Endothelial cell of umbilical vein (primary cell): ENCODE data around the gene CACNA1F. TPM values are rescaled to one million over a fixed set of nuclear protein-coding genes. Genes with fewer than 3 reads are reported as not detected.

Experiments used
- BruUV-seq: library from RNA; stranded (reverse); fragments of 400-500 nt; replicated peaks from 2 replicates; lab custom pipeline; 2021; lab: Mats Ljungman, UMichigan
- CTCF ChIA-PET: fragments of 300-600, 350-600 bp; sonication (Branson Sonifier 250); formaldehyde crosslinking; loops from one replicate; lab custom pipeline; 2021; ENCODE audit warnings: antibody characterized with exemption, inconsistent platforms; lab: Charles Lee
- POLR2A ChIA-PET: fragments of 300-600, 350-600 bp; sonication (Branson Sonifier 250); formaldehyde crosslinking; loops from one replicate; lab custom pipeline; 2021; ENCODE audit warnings: antibody characterized with exemption, inconsistent platforms; lab: Charles Lee
- DNase-seq: peaks from one replicate; pipeline ENCODE4 v3.0.0-alpha.2; 2011; ENCODE audit warnings: low read depth, low spot score
- FAIRE-seq: peaks from 2 replicates; lab custom pipeline; 2011; peaks lifted over from hg19 to GRCh38; lab: Jason Lieb, UNC
- H2AFZ ChIP-seq: 2 replicates; pipeline ENCODE4 v1.6.0; 2012; ENCODE audit warnings: low read depth, low read length, control low read depth, inconsistent platforms
- H3K27ac ChIP-seq: 2 replicates; pipeline ENCODE4 v1.5.1; 2011; ENCODE audit warnings: low read depth, mild to moderate bottlenecking, control low read depth, low read length, moderate library complexity; ENCODE audit not compliant: insufficient read depth
- H3K27me3 ChIP-seq, 2 experiments: 2 replicates each; pipeline versions ENCODE4 v1.6.0 to v1.6.1; 2011; ENCODE audit warnings: low read length in 2 of 2, mixed read lengths in 1 of 2; ENCODE audit not compliant: control insufficient read depth in 2 of 2, insufficient read depth in 2 of 2
- H3K36me3 ChIP-seq, 2 experiments: 2 replicates in 1 of 2; 3 replicates in 1 of 2; pipeline ENCODE4 v1.5.1; 2011; ENCODE audit warnings: low read length in 2 of 2, mild to moderate bottlenecking in 1 of 2, moderate library complexity in 1 of 2; ENCODE audit not compliant: control insufficient read depth in 2 of 2, insufficient read depth in 2 of 2; ENCODE audit errors: extremely low read depth in 1 of 2
- H3K4me1 ChIP-seq: 3 replicates; pipeline ENCODE4 v1.5.1; 2011; ENCODE audit warnings: mild to moderate bottlenecking, low read length; ENCODE audit not compliant: control insufficient read depth, insufficient read depth; ENCODE audit errors: extremely low read depth
- H3K4me2 ChIP-seq: 2 replicates; pipeline ENCODE4 v1.6.1; 2011; ENCODE audit warnings: low read length, control low read depth, mixed read lengths; ENCODE audit not compliant: insufficient read depth
- H3K4me3 ChIP-seq, 3 experiments: fragments of 200-600 bp in 1 of 3; sonication (generic), shearing (Covaris generic) in 1 of 3; replicated peaks in 1 of 3; 2 replicates each; pipeline ENCODE4 v1.5.1; 2011 to 2016; ENCODE audit warnings: control low read depth in 3 of 3, low read length in 3 of 3, mild to moderate bottlenecking in 2 of 3, inconsistent platforms in 1 of 3, low read depth in 1 of 3, moderate library complexity in 1 of 3; ENCODE audit not compliant: insufficient read depth in 1 of 3
- H3K79me2 ChIP-seq: 2 replicates; pipeline ENCODE4 v1.6.0; 2012; ENCODE audit warnings: low read length, inconsistent platforms; ENCODE audit not compliant: control insufficient read depth, insufficient read depth
- H3K9ac ChIP-seq: replicated peaks from 2 replicates; pipeline ENCODE3; 2011; ENCODE audit warnings: low read length, control low read depth; ENCODE audit not compliant: insufficient read depth; ENCODE audit errors: extremely low read depth
- H3K9me1 ChIP-seq: replicated peaks from 3 replicates; pipeline ENCODE4 v1.6.0; 2011; ENCODE audit warnings: mild to moderate bottlenecking, low read length; ENCODE audit not compliant: control insufficient read depth, insufficient read depth; ENCODE audit errors: extremely low read depth
- H3K9me3 ChIP-seq: replicated peaks from 2 replicates; pipeline ENCODE4 v1.5.1; 2012; ENCODE audit warnings: low read length, inconsistent platforms; ENCODE audit not compliant: control insufficient read depth, insufficient read depth
- H4K20me1 ChIP-seq: replicated peaks from 2 replicates; pipeline ENCODE3; 2011; ENCODE audit warnings: mild to moderate bottlenecking, low read length; ENCODE audit not compliant: control insufficient read depth, insufficient read depth; ENCODE audit errors: extremely low read depth
- EZH2 ChIP-seq: IDR thresholded peaks from 2 replicates; pipeline ENCODE4 v1.6.1; 2012; ENCODE audit warnings: borderline replicate concordance, low read depth, mild to moderate bottlenecking, moderate library complexity, low read length, inconsistent platforms; ENCODE audit not compliant: severe bottlenecking
- FOS ChIP-seq: IDR thresholded peaks from 2 replicates; pipeline ENCODE4 v1.6.1; 2011; ENCODE audit warnings: mild to moderate bottlenecking, low read length, moderate library complexity, borderline replicate concordance; ENCODE audit not compliant: insufficient read depth
- GATA2 ChIP-seq: IDR thresholded peaks from 2 replicates; pipeline ENCODE4 v1.7.0; 2011; ENCODE audit warnings: low read depth, mild to moderate bottlenecking, moderate library complexity, mixed read lengths, low read length; ENCODE audit not compliant: insufficient read length, insufficient read depth
- JUN ChIP-seq: IDR thresholded peaks from 2 replicates; pipeline ENCODE4 v1.6.1; 2011; ENCODE audit warnings: borderline replicate concordance, low read depth; ENCODE audit not compliant: insufficient read length, insufficient read depth
- MYC ChIP-seq: IDR thresholded peaks from one replicate; pipeline ENCODE4 v1.6.1; 2011; ENCODE audit warnings: mild to moderate bottlenecking, low read depth, low read length
- POLR2A ChIP-seq: IDR thresholded peaks from 2 replicates; pipeline ENCODE4 v1.6.1; 2012; ENCODE audit warnings: low read depth, mild to moderate bottlenecking, control low read depth, low read length
- POLR2AphosphoS5 ChIP-seq: IDR thresholded peaks from 2 replicates; pipeline ENCODE4 v1.6.1; 2012; ENCODE audit warnings: low read depth, mild to moderate bottlenecking, control low read depth, low read length, moderate library complexity; ENCODE audit not compliant: insufficient read depth
- dilution Hi-C: fragments of 300-500 bp; cut with MboI; formaldehyde crosslinking; loops from one replicate; pipeline ENCODE4 v1.15.0; 2019; ENCODE audit warnings: low sequenced_read_pairs; ENCODE audit not compliant: extremely low pct_ligation_motif_present
- intact Hi-C: fragments of 100-400 bp; cut with micrococcal nuclease; formaldehyde crosslinking; loops from one replicate; pipeline ENCODE4 v1.10.0; 2022
- polyA plus RNA-seq, 4 experiments: library from polyadenylated mRNA; depleted of rRNA in 3 of 4; stranded (reverse) in 3 of 4; unstranded in 1 of 4; fragments of >200 nt; gene quantifications; 2 replicates each; pipeline versions ENCODE4 v1.2.1 to v1.2.3, GENCODE V29; 2011 to 2012; ENCODE audit warnings: missing spikeins in 1 of 4
- total RNA-seq: library from RNA; stranded (reverse); gene quantifications from 2 replicates; pipeline ENCODE4 v1.2.3, GENCODE V29; 2021
- TF ChIP-seq, protein P1 (sequence below): IDR thresholded peaks from 2 replicates; pipeline ENCODE4 v1.6.1; 2011; ENCODE audit not compliant: insufficient read depth, insufficient read length
- TF ChIP-seq, protein P2 (sequence below), 2 donors: IDR thresholded peaks; 1 replicate in 1 of 2; 2 replicates in 1 of 2; pipeline ENCODE4 v1.5.1; 2011; ENCODE audit warnings: low read length in 2 of 2, mild to moderate bottlenecking in 2 of 2, moderate library complexity in 2 of 2, control low read depth in 1 of 2, inconsistent platforms in 1 of 2, low read depth in 1 of 2; ENCODE audit not compliant: insufficient read depth in 1 of 2; ENCODE audit errors: extremely low read depth in 1 of 2

CACNA1F gene
- total and polyA plus RNA-seq, 2 donors (not counting 3 experiments of a cell fraction or from before 2014, with no cell fraction given): not detected

DNA sequence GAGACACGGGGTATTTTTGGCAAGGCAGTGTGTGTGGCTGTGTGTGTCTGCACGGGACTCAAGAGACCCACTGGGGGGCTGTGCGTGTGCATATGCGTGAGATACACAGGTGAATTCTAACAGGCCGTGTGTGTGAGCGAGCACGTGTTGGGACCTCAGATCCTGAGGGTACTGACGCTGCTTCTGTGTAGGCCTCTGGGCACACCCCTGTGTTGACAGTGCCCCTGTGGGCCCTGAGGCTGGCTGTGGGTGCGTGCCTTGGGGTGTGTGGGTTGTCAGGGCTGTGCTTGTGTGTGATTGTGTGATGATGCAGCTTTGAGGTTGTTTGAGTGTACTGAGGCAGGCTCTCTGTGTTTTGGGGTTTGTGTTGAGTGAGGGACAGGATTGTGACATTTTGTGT, 17.4 kb upstream of the CACNA1F start:
- BruUV-seq: no TSS peak
- H3K4me3 ChIP-seq: no peak overlapping the region
- no peak for FAIRE-seq
- H3K36me3 ChIP-seq: peaks cover 0 to 5% of the 10 kb centered on the region in 2 experiments
- no peaks in the 10 kb centered on the region for H3K9me1 ChIP-seq
- H3K9me3 ChIP-seq: no peaks in the 10 kb centered on the region
- no peaks in the 10 kb centered on the region for H3K27me3 ChIP-seq
- dilution Hi-C loops: no loop called here
- H2AFZ ChIP-seq: no peak overlapping the region
- H3K4me1 ChIP-seq: no peaks in the 10 kb centered on the region
- no peak overlapping the region for H3K4me2 ChIP-seq
- CTCF ChIA-PET: no interaction called here
- H3K9ac ChIP-seq: no peak overlapping the region
- TF ChIP-seq MYC (no peak), POLR2AphosphoS5 (no peak), EZH2 (no peak), POLR2A (no peak), FOS (no peak), JUN (no peak), GATA2 (no peak)
- TF ChIP-seq, protein P1, sequence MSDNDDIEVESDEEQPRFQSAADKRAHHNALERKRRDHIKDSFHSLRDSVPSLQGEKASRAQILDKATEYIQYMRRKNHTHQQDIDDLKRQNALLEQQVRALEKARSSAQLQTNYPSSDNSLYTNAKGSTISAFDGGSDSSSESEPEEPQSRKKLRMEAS: no peak
- TF ChIP-seq, protein P2, sequence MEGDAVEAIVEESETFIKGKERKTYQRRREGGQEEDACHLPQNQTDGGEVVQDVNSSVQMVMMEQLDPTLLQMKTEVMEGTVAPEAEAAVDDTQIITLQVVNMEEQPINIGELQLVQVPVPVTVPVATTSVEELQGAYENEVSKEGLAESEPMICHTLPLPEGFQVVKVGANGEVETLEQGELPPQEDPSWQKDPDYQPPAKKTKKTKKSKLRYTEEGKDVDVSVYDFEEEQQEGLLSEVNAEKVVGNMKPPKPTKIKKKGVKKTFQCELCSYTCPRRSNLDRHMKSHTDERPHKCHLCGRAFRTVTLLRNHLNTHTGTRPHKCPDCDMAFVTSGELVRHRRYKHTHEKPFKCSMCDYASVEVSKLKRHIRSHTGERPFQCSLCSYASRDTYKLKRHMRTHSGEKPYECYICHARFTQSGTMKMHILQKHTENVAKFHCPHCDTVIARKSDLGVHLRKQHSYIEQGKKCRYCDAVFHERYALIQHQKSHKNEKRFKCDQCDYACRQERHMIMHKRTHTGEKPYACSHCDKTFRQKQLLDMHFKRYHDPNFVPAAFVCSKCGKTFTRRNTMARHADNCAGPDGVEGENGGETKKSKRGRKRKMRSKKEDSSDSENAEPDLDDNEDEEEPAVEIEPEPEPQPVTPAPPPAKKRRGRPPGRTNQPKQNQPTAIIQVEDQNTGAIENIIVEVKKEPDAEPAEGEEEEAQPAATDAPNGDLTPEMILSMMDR (IDR thresholded peaks at IDR 0.05; ENCODE audit: extremely low read depth in 1 of 2, insufficient read depth in 1 of 2, low read depth in 1 of 2, low read length in 2 of 2): no peak
- no peak for DNase-seq
- intact Hi-C loops: no loop called here
- no peak overlapping the region for H3K27ac ChIP-seq
- no peaks in the 10 kb centered on the region for H3K79me2 ChIP-seq
- H4K20me1 ChIP-seq: no peaks in the 10 kb centered on the region
- POLR2A ChIA-PET: no interaction called here
